ENCODE results near the gene EFCAB7.

Gene EFCAB7

GRCh38 chr1:63593303-63593885 is 70.1 kb downstream of the EFCAB7 start, which contains the start of gene PGM1 (continued):
- TF ChIP-seq ZSCAN5A (tag by site-specific recombination; IDR thresholded peaks at IDR 0.05): 0 out of 2 replicates have a peak, but pooled peaks have one; percentile 43
- no peak for TF ChIP-seq ZNF121 (tag by site-specific recombination; IDR thresholded peaks at IDR 0.05)
- TF ChIP-seq ZNF791 (tag by site-specific recombination; IDR thresholded peaks at IDR 0.05): no peak
- TF ChIP-seq ZNF529 (tag by site-specific recombination; IDR thresholded peaks at IDR 0.05; ENCODE audit: insufficient replicate concordance): no peak
- peak; percentile 84 for TF ChIP-seq ZIC2 (tag by site-specific recombination; IDR thresholded peaks at IDR 0.05)
- TF ChIP-seq ZNF433 (tag by site-specific recombination; IDR thresholded peaks at IDR 0.05; ENCODE audit: low read depth): no peak
- no peak for TF ChIP-seq ZNF518A (tag by site-specific recombination; conservative IDR thresholded peaks at IDR 0.05; ENCODE audit: low read depth)
- TF ChIP-seq ZFP3 (tag by site-specific recombination; IDR thresholded peaks at IDR 0.05; ENCODE audit: low read depth): no peak
- peak; percentile 60; the same call in 1 of the 2 replicates for TF ChIP-seq ZNF843 (tag by site-specific recombination; IDR thresholded peaks at IDR 0.05)
- peak; percentile 74; the same call in 1 of the 2 replicates for TF ChIP-seq ZNF24 (tag by site-specific recombination; IDR thresholded peaks at IDR 0.05)
- TF ChIP-seq ZBTB8A (tag by site-specific recombination; IDR thresholded peaks at IDR 0.05): peak; percentile 28; the same call in 1 of the 2 replicates
- TF ChIP-seq ZNF555 (tag by site-specific recombination; conservative IDR thresholded peaks at IDR 0.05): no peak
- peak; percentile 72; the same call in 1 of the 2 replicates for TF ChIP-seq KLF16 (tag by site-specific recombination; IDR thresholded peaks at IDR 0.05)
- TF ChIP-seq ZNF677 (tag by site-specific recombination; IDR thresholded peaks at IDR 0.05): no peak
- TF ChIP-seq ZFHX2 (tag by site-specific recombination; conservative IDR thresholded peaks at IDR 0.05): peak; percentile 74
- TF ChIP-seq ZXDB (tag by site-specific recombination; IDR thresholded peaks at IDR 0.05): peak; percentile 50; the same call in 1 of the 2 replicates
- no peak for TF ChIP-seq ZBTB7A (tag by site-specific recombination; IDR thresholded peaks at IDR 0.05; ENCODE audit: low read depth)
- TF ChIP-seq PATZ1 (tag by site-specific recombination; IDR thresholded peaks at IDR 0.05): peak; percentile 86
- TF ChIP-seq ZNF621 (tag by site-specific recombination; IDR thresholded peaks at IDR 0.05): no peak
- TF ChIP-seq ZBTB44 (tag by site-specific recombination; IDR thresholded peaks at IDR 0.05): peak; percentile 43; the same call in 1 of the 2 replicates
- TF ChIP-seq GLIS1 (tag by site-specific recombination; IDR thresholded peaks at IDR 0.05): peak; percentile 74
- TF ChIP-seq ZNF394 (tag by site-specific recombination; IDR thresholded peaks at IDR 0.05; ENCODE audit: borderline replicate concordance): peak; percentile 70; the same call in 1 of the 2 replicates
- peak; percentile 94 for TF ChIP-seq ZNF600 (tag by site-specific recombination; IDR thresholded peaks at IDR 0.05)
- peak; percentile 83 for TF ChIP-seq PBX3 (CRISPR knock-in tag; IDR thresholded peaks at IDR 0.05)
- peak; percentile 55 for TF ChIP-seq PRDM10 (tag by site-specific recombination; IDR thresholded peaks at IDR 0.05)
